K562 (cell line): ENCODE measurements around the gene PLCB1. TPM values are rescaled to one million over a fixed set of nuclear protein-coding genes. Genes with fewer than 3 reads are reported as not detected.

ENCODE experiments used
- ATAC-seq: fragments of 200-7000 bp; cut with Tn5 transposase; 3 replicates; pipeline ENCODE4 v1.9.1; 2020; ENCODE audit warnings: moderate library complexity
- Bru-seq: library from RNA; stranded (reverse); fragments of 400-500 nt; gene quantifications from one replicate; lab custom pipeline; 2021; lab: Mats Ljungman, UMichigan
- BruChase-seq, 2 experiments: library from RNA; stranded (reverse); fragments of 400-500 nt; gene quantifications; one replicate each; lab custom pipeline; 2021; lab: Mats Ljungman, UMichigan
- BruUV-seq: library from RNA; stranded (reverse); fragments of 400-500 nt; replicated peaks from 2 replicates; lab custom pipeline; 2021; lab: Mats Ljungman, UMichigan
- CTCF ChIA-PET: fragments of 300-600 bp; formaldehyde crosslinking; extraction: SDS; loops from one replicate; lab custom pipeline; 2021; ENCODE audit warnings: low intra/inter-chr PET ratio; lab: Yijun Ruan, JAX
- POLR2A ChIA-PET: fragments of 300-600, 350-650 bp; sonication (Branson Sonifier 250); formaldehyde crosslinking; extraction: SDS; loops from one replicate; lab custom pipeline; 2021; ENCODE audit warnings: antibody characterized with exemption, inconsistent platforms; lab: Yijun Ruan, JAX
- DNase-seq, 4 experiments: peaks; one replicate each; pipeline versions ENCODE4 v3.0.0 to v3.0.0-alpha.2; 2011 to 2018; ENCODE audit warnings: low spot score in 3 of 4, mixed read lengths in 3 of 4; ENCODE audit errors: extremely low read depth in 1 of 4
- FAIRE-seq: peaks from 2 replicates; lab custom pipeline; 2011; peaks lifted over from hg19 to GRCh38; lab: Jason Lieb, UNC
- H2AFZ ChIP-seq: 2 replicates; pipeline ENCODE4 v1.6.0; 2011; ENCODE audit warnings: low read depth, low read length, control low read depth, inconsistent platforms
- H3K27ac ChIP-seq: fragments of 200-600 bp; 3 replicates; pipeline ENCODE4 v1.8.0; 2011; ENCODE audit warnings: low read depth, mild to moderate bottlenecking, control low read depth, inconsistent platforms, low read length, moderate library complexity, mixed read lengths; ENCODE audit errors: extremely low read depth
- H3K27me3 ChIP-seq, 2 experiments: fragments of 300-600 bp in 1 of 2; 2 replicates in 1 of 2; 3 replicates in 1 of 2; pipeline versions ENCODE4 v1.6.0 to v1.8.0; 2011; ENCODE audit warnings: inconsistent platforms in 2 of 2, low read length in 2 of 2, mild to moderate bottlenecking in 1 of 2, mixed read lengths in 1 of 2, moderate library complexity in 1 of 2; ENCODE audit not compliant: control insufficient read depth in 2 of 2, insufficient read depth in 2 of 2
- H3K36me3 ChIP-seq: fragments of 300-600 bp; 3 replicates; pipeline ENCODE4 v1.8.0; 2011; ENCODE audit warnings: mild to moderate bottlenecking, low read length, inconsistent platforms; ENCODE audit not compliant: control insufficient read depth, insufficient read depth
- H3K4me1 ChIP-seq, 2 experiments: fragments of 200-600 bp in 1 of 2; replicated peaks in 1 of 2; 2 replicates in 1 of 2; 3 replicates in 1 of 2; pipeline versions ENCODE4 v1.5.1 to v1.8.0; 2011; ENCODE audit warnings: inconsistent platforms in 2 of 2, low read length in 2 of 2, mild to moderate bottlenecking in 1 of 2, mixed read lengths in 1 of 2, moderate library complexity in 1 of 2; ENCODE audit not compliant: control insufficient read depth in 2 of 2, insufficient read depth in 2 of 2
- H3K4me2 ChIP-seq: 2 replicates; pipeline ENCODE4 v1.6.1; 2011; ENCODE audit warnings: low read length, control low read depth, inconsistent platforms, mixed read lengths; ENCODE audit not compliant: insufficient read depth
- H3K4me3 ChIP-seq: fragments of 200-600 bp; sonication (generic), shearing (Covaris generic); 2 replicates; pipeline ENCODE4 v1.5.1; 2016; ENCODE audit warnings: control low read depth, inconsistent platforms
- H3K79me2 ChIP-seq: fragments of 200-600 bp; 3 replicates; pipeline ENCODE4 v1.8.0; 2011; ENCODE audit warnings: low read length, inconsistent platforms; ENCODE audit not compliant: control insufficient read depth, insufficient read depth
- H3K9ac ChIP-seq, 2 experiments: 2 replicates each; pipeline versions ENCODE4 v1.6.0 to v1.6.1; 2011; ENCODE audit warnings: low read depth in 2 of 2, low read length in 2 of 2, control low read depth in 1 of 2, inconsistent platforms in 1 of 2, mild to moderate bottlenecking in 1 of 2, mixed read lengths in 1 of 2; ENCODE audit not compliant: insufficient read depth in 1 of 2
- H3K9me1 ChIP-seq: one replicate; pipeline ENCODE4 v1.6.0; 2011; ENCODE audit warnings: inconsistent platforms, mild to moderate bottlenecking, low read length, moderate library complexity; ENCODE audit not compliant: control insufficient read depth, insufficient read depth
- H3K9me3 ChIP-seq: replicated peaks from 2 replicates; pipeline ENCODE4 v1.5.1; 2011; ENCODE audit warnings: low read depth, low read length, inconsistent platforms; ENCODE audit not compliant: control insufficient read depth, insufficient read depth
- H4K20me1 ChIP-seq: replicated peaks from 2 replicates; pipeline ENCODE4 v1.6.1; 2011; ENCODE audit warnings: low read length, inconsistent platforms, mixed read lengths; ENCODE audit not compliant: control insufficient read depth, insufficient read depth
- CREB3 ChIP-seq: fragments of 450-650 bp; conservative IDR thresholded peaks from 2 replicates; pipeline ENCODE4 v1.6.1; 2016; ENCODE audit warnings: missing genetic modification characterization, low read depth, mild to moderate bottlenecking, missing compliant biosample characterization, moderate library complexity
- CTCF ChIP-seq, 3 experiments: IDR thresholded peaks in 2 of 3; conservative IDR thresholded peaks in 1 of 3; 2 replicates each; pipeline ENCODE4 v1.5.1; 2011 to 2012; ENCODE audit warnings: low read length in 3 of 3, mild to moderate bottlenecking in 3 of 3, control low read depth in 2 of 3, improper control_type of control experiment in 1 of 3, inconsistent platforms in 1 of 3, low read depth in 1 of 3, mixed read lengths in 1 of 3, moderate library complexity in 1 of 3; ENCODE audit not compliant: insufficient read depth in 2 of 3
- EP400 ChIP-seq: fragments of 450-650 bp; IDR thresholded peaks from 2 replicates; pipeline ENCODE4 v1.6.1; 2017; ENCODE audit warnings: antibody characterized with exemption, mild to moderate bottlenecking, moderate library complexity
- FOXJ2 ChIP-seq: fragments of 200-800 bp; sonication (Bioruptor generic); IDR thresholded peaks from 2 replicates; pipeline ENCODE4 v1.6.1; 2016; ENCODE audit warnings: missing genetic modification characterization, missing compliant biosample characterization
- GTF2A2 ChIP-seq: IDR thresholded peaks from 2 replicates; pipeline ENCODE4 v1.6.1; 2016; ENCODE audit warnings: mild to moderate bottlenecking, missing genetic modification characterization, missing compliant biosample characterization
- GTF2E2 ChIP-seq: fragments of 200-800 bp; sonication (Bioruptor generic); IDR thresholded peaks from 2 replicates; pipeline ENCODE4 v1.6.1; 2016; ENCODE audit warnings: missing genetic modification characterization, missing compliant biosample characterization
- LARP7 ChIP-seq: fragments of 450-650 bp; IDR thresholded peaks from 2 replicates; pipeline ENCODE4 v1.6.1; 2016
- MAFK ChIP-seq: IDR thresholded peaks from 2 replicates; pipeline ENCODE4 v1.6.1; 2011; ENCODE audit warnings: low read length, improper control_type of control experiment
- MECOM ChIP-seq: fragments of 250-450 bp; sonication (Bioruptor Pico); IDR thresholded peaks from 2 replicates; pipeline ENCODE4 v1.8.0; 2022; ENCODE audit warnings: inconsistent platforms
- POLR2AphosphoS2 ChIP-seq: IDR thresholded peaks from 2 replicates; pipeline ENCODE4 v1.6.1; 2012; ENCODE audit warnings: low read length, improper control_type of control experiment
- SREBF1 ChIP-seq: fragments of 150-350 bp; IDR thresholded peaks from 2 replicates; pipeline ENCODE4 v1.6.1; 2014; ENCODE audit warnings: antibody characterized with exemption, low read depth, low read length, borderline replicate concordance
- U2AF2 ChIP-seq: fragments of 200-400 bp; formaldehyde crosslinking; optimal IDR thresholded peaks from 2 replicates; pipeline ENCODE3; 2017; ENCODE audit warnings: low read depth, mild to moderate bottlenecking, low read length
- VEZF1 ChIP-seq: fragments of 200-800 bp; sonication (Bioruptor generic); IDR thresholded peaks from 2 replicates; pipeline ENCODE4 v1.6.1; 2017; ENCODE audit warnings: missing genetic modification characterization, missing compliant biosample characterization
- WGBS: fragments of 100-300 bp; shearing (Covaris generic); methylation state at CpG from one replicate; pipeline ENCODE4 v1.1.6; 2016; ENCODE audit warnings: low coverage, mixed read lengths; ENCODE audit not compliant: insufficient coverage; ENCODE audit errors: missing lambda C conversion rate; 5-methylcytosine and 5-hydroxymethylcytosine counted together
- in situ Hi-C: fragments of 300-500 bp; cut with MboI; formaldehyde crosslinking; loops from 4 replicates; pipeline ENCODE4 v1.15.0; 2018; ENCODE audit warnings: inconsistent platforms, mixed read lengths
- intact Hi-C: fragments of 100-400 bp; cut with micrococcal nuclease; formaldehyde crosslinking; loops from 2 replicates; pipeline ENCODE4 v1.14.2; 2022
- long read RNA-seq, 3 experiments: library from polyadenylated mRNA in 2 of 3; library from RNA in 1 of 3; unstranded in 2 of 3; stranded (forward) in 1 of 3; transcript quantifications; one replicate each; pipeline ENCODE4 v2.0.0, GENCODE V29; 2019 to 2022
- polyA minus RNA-seq, 3 experiments: library from RNA; depleted of rRNA, polyadenylated mRNA; stranded (reverse); fragments of >200 nt; gene quantifications; 2 replicates each; pipeline ENCODE4 v1.2.3, GENCODE V29; 2011
- polyA plus RNA-seq, 8 experiments: library from polyadenylated mRNA; depleted of rRNA in 4 of 8; stranded (reverse) in 5 of 8; unstranded in 3 of 8; fragments of >200 nt; fragmentation: Nextera tagmentation in 2 of 8; fragmentation: Illumina TruSeq in 1 of 8; extraction: Ambion mirVana in 2 of 8; extraction: Trizol in 1 of 8; gene quantifications; 2 replicates each; pipeline versions ENCODE4 v1.2.1 to v1.2.3, GENCODE V29; 2011 to 2014; ENCODE audit warnings: inconsistent platforms in 1 of 8, missing spikeins in 1 of 8
- total RNA-seq, 7 experiments: library from RNA; depleted of rRNA in 6 of 7; stranded (reverse); fragments of >200 nt in 6 of 7; fragmentation: Illumina TruSeq in 2 of 7; extraction: Trizol in 2 of 7; gene quantifications; 2 replicates each; pipeline versions ENCODE4 v1.2.1 to v1.2.3, GENCODE V29; 2011 to 2021; ENCODE audit warnings: low replicate concordance in 1 of 7

The PLCB1 gene
- 5.3 and 13.6 TPM in 2 replicates for total RNA-seq (2011; cell fraction: chromatin; rRNA removed; ENCODE audit: low replicate concordance)
- 3.7 and 4.1 TPM in 2 replicates for total RNA-seq (2011; cell fraction: nucleolus; rRNA removed)
- total RNA-seq (2011; cell fraction: nucleoplasm; rRNA removed) = 7.5 and 14.6 TPM in 2 replicates
- 0.98 and 2.2 TPM in 2 replicates for total RNA-seq (2014; rRNA removed)
- total RNA-seq (2014; rRNA removed; fragmentation: Illumina TruSeq; extraction: Trizol) = 1.7 and 2.4 TPM in 2 replicates
- 2.1 and 3.1 TPM in 2 replicates for total RNA-seq (2015; rRNA removed; fragmentation: Illumina TruSeq; extraction: Trizol)
- 1.1 and 1.2 TPM in 2 replicates for total RNA-seq (2021)
- 0.85 and 1.5 TPM in 2 replicates for polyA plus RNA-seq (2011; rRNA removed)
- polyA plus RNA-seq (2011; cell fraction: cytosol; rRNA removed) = 0.24 and 0.31 TPM in 2 replicates
- 1.3 and 1.7 TPM in 2 replicates for polyA plus RNA-seq (2011; cell fraction: nucleus; rRNA removed)
- polyA plus RNA-seq (2012) = 1.1 and 2.5 TPM in 2 replicates
- 0.66 and 0.80 TPM in 2 replicates for polyA plus RNA-seq (2014; fragmentation: Illumina TruSeq; extraction: Trizol)
- polyA plus RNA-seq (2014; fragmentation: Nextera tagmentation; extraction: Ambion mirVana) = under 1 TPM; 0.34 to 0.74 TPM
- polyA plus RNA-seq (2014; rRNA removed) = 1.1 and 1.3 TPM in 2 replicates
- polyA minus RNA-seq (2011; rRNA and poly(A)+ RNA removed) = 3.8 and 4.5 TPM in 2 replicates
- polyA minus RNA-seq (2011; cell fraction: cytosol; rRNA and poly(A)+ RNA removed) = 0.29 and 0.82 TPM in 2 replicates
- polyA minus RNA-seq (2011; cell fraction: nucleus; rRNA and poly(A)+ RNA removed) = 7.4 TPM in 2 replicates
- Bru-seq, nascent RNA = percentile 39 among the genes with signal in this experiment
- percentile 46 among the genes with signal in this experiment for BruChase-seq, experiment 1, labeled RNA remaining after a 2-hour chase
- BruChase-seq, experiment 2, labeled RNA remaining after a 6-hour chase = percentile 44 among the genes with signal in this experiment
- long read RNA-seq, experiment 1, partial matches to known transcripts = 0 of 2 reads
- long read RNA-seq, experiment 1, other reads (novel, unspliced or antisense) = 2 of 2 reads
- long read RNA-seq, experiment 2 = 0 reads
- long read RNA-seq, experiment 3 = 0 reads

GRCh38 chr20:8131598-8132483 lies at the start of gene PLCB1:
PLCB1 (plus strand) TSS chr20:8132266; CDS start chr20:8132652, 386 bp downstream.
- H3K4me2 ChIP-seq = no peak within 1 kb of the TSS
- TF ChIP-seq MECOM (CRISPR knock-in tag) = no peak
- TF ChIP-seq VEZF1 (CRISPR knock-in tag) = peak; percentile 50; the same call in 1 of the 2 replicates
- no peak for TF ChIP-seq FOXJ2
- TF ChIP-seq POLR2AphosphoS2 = no peak
- TF ChIP-seq MAFK = no peak
- TF ChIP-seq CREB3 (tag) = no peak
- no peak for TF ChIP-seq GTF2A2 (tag)
- peak; percentile 22 to 43 (median 40); a peak in 4 of 6 replicates for TF ChIP-seq CTCF (IDR thresholded peaks at IDR 0.05 in 2 of 3, conservative IDR thresholded peaks at IDR 0.05 in 1 of 3; ENCODE audit: insufficient read depth in 2 of 3, low read depth in 1 of 3, low read length in 3 of 3)
- TF ChIP-seq GTF2E2 (tag) = no peak
- TF ChIP-seq SREBF1 = no peak
- TF ChIP-seq U2AF2 = no peak
- no peak for TF ChIP-seq LARP7
- no peak for TF ChIP-seq EP400

More at GRCh38 chr20:8131598-8132483, at the start of gene PLCB1:
- 10% methylated on average over 9 of the region's 65 CpGs for whole genome bisulfite sequencing
- intact Hi-C loops (loop anchor here (10.0 kb wide), 1 partner anchor 253 kb away; no protein-coding TSS in a partner anchor), in situ Hi-C loops (no loop called here)
- Histone ChIP-seq H3K9me3 (no peaks in the 10 kb centered on the region), H2AFZ (no peak within 1 kb of the TSS), H3K9ac (no peak within 1 kb of the TSS), H3K9me1 (no peaks in the 10 kb centered on the region), H3K27ac (no peak within 1 kb of the TSS), H3K79me2 (no peaks in the 10 kb centered on the region), H3K36me3 (no peaks in the 10 kb centered on the region), H3K4me1 (0 out of 5 replicates have a peak, but pooled peaks cover 0 to 4% of the 10 kb centered on the region in 2 experiments), H3K27me3 (no peaks in the 10 kb centered on the region), H3K4me3 (no peak within 1 kb of the TSS), H4K20me1 (no peaks in the 10 kb centered on the region)
- FAIRE-seq = no peak
- peak; percentile 16 to 26 (median 18) for DNase-seq
- ChIA-PET POLR2A (no interaction called here), CTCF (interaction anchor here (0.6 to 1.0 kb wide), 2 partner anchors 88 to 257 kb away, joined by 3 to 4 read pairs; no protein-coding TSS in a partner anchor)
- no TSS peak for BruUV-seq
- ATAC-seq = peak; percentile 90
